Transverse colon (tissue), 4 donors: Measurements from ENCODE around the gene NDE1.

Experiments used
- POLR2A ChIP-seq: fragments of 450-650 bp; IDR thresholded peaks from one replicate; pipeline ENCODE4 v1.6.1; 2016; ENCODE audit warnings: antibody characterized with exemption, mild to moderate bottlenecking, moderate library complexity
- POLR2AphosphoS5 ChIP-seq, 3 donors: sonication (generic); formaldehyde crosslinking; IDR thresholded peaks; one replicate each; pipeline ENCODE4 v1.6.1; 2016; ENCODE audit warnings: antibody characterized with exemption in 3 of 3
- TF ChIP-seq, protein P1 (sequence below), 5 experiments: fragments of 200-600 bp in 3 of 5; fragments of 450-650 bp in 2 of 5; sonication (generic) in 3 of 5; IDR thresholded peaks; 1 replicate in 2 of 5; 2 replicates in 3 of 5; pipeline ENCODE4 v1.5.1; 2016 to 2017; ENCODE audit warnings: antibody characterized with exemption in 5 of 5, inconsistent platforms in 3 of 5, mild to moderate bottlenecking in 2 of 5, moderate library complexity in 1 of 5

DNA sequence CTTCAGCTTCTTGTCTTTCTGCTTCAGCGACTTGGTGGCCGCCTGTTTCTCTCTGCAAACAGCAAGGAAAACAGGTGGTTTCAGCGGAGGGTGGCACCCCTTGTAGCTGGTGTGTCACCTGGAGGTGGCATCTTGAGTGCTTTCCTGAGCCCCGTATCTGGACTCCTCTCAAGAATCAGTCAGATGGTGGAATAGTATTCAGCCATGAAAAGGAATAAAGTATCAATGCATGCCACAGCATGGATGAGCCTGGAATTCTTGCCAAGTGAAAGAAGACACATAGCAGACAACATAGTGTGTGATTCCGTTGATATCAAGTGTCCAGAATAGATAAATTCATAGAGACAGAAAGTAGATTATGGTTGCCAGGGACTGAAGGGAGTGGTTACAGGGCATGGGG is 65.2 kb downstream of the NDE1 start:
- TF ChIP-seq POLR2A (no peak), POLR2AphosphoS5 (IDR thresholded peaks at IDR 0.05) (peak in 1 of 3 donors; percentile 2)
- TF ChIP-seq, protein P1, sequence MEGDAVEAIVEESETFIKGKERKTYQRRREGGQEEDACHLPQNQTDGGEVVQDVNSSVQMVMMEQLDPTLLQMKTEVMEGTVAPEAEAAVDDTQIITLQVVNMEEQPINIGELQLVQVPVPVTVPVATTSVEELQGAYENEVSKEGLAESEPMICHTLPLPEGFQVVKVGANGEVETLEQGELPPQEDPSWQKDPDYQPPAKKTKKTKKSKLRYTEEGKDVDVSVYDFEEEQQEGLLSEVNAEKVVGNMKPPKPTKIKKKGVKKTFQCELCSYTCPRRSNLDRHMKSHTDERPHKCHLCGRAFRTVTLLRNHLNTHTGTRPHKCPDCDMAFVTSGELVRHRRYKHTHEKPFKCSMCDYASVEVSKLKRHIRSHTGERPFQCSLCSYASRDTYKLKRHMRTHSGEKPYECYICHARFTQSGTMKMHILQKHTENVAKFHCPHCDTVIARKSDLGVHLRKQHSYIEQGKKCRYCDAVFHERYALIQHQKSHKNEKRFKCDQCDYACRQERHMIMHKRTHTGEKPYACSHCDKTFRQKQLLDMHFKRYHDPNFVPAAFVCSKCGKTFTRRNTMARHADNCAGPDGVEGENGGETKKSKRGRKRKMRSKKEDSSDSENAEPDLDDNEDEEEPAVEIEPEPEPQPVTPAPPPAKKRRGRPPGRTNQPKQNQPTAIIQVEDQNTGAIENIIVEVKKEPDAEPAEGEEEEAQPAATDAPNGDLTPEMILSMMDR (IDR thresholded peaks at IDR 0.05): no peak
